Fibroblast of lung (primary cell): ENCODE measurements around the gene USP5. TPM values are rescaled to one million over a fixed set of nuclear protein-coding genes. Genes with fewer than 3 reads are reported as not detected.

Experiments used
- DNase-seq, 2 donors: peaks; one replicate each; pipeline versions ENCODE4 v3.0.0 to v3.0.0-alpha.2; 2010; ENCODE audit warnings: low read depth in 2 of 2
- H2AFZ ChIP-seq: 2 replicates; pipeline ENCODE4 v1.5.1; 2012; ENCODE audit warnings: low read length, control low read depth, inconsistent platforms
- H3K27ac ChIP-seq: 2 replicates; pipeline ENCODE4 v1.5.1; 2011; ENCODE audit warnings: low read length, control low read depth; ENCODE audit not compliant: insufficient read depth
- H3K27me3 ChIP-seq: 2 replicates; pipeline ENCODE4 v1.5.1; 2011; ENCODE audit warnings: mild to moderate bottlenecking, low read length; ENCODE audit not compliant: control insufficient read depth, insufficient read depth
- H3K36me3 ChIP-seq: 2 replicates; pipeline ENCODE4 v1.5.1; 2011; ENCODE audit warnings: low read length; ENCODE audit not compliant: control insufficient read depth, insufficient read depth
- H3K4me1 ChIP-seq: 2 replicates; pipeline ENCODE4 v1.5.1; 2011; ENCODE audit warnings: low read length; ENCODE audit not compliant: control insufficient read depth, insufficient read depth; ENCODE audit errors: extremely low read depth
- H3K4me2 ChIP-seq: 2 replicates; pipeline ENCODE4 v1.5.1; 2011; ENCODE audit warnings: low read length, control low read depth; ENCODE audit not compliant: insufficient read depth; ENCODE audit errors: extremely low read depth
- H3K4me3 ChIP-seq, 4 experiments: fragments of 200-600 bp in 1 of 4; sonication (generic) in 1 of 4; replicated peaks in 1 of 4; 2 replicates each; pipeline ENCODE4 v1.5.1; 2011 to 2016; ENCODE audit warnings: low read length in 4 of 4, low read depth in 3 of 4, mild to moderate bottlenecking in 3 of 4, control low read depth in 2 of 4, inconsistent platforms in 1 of 4, mixed read lengths in 1 of 4; ENCODE audit not compliant: insufficient read depth in 1 of 4; ENCODE audit errors: control extremely low read depth in 1 of 4
- H3K79me2 ChIP-seq: 2 replicates; pipeline ENCODE4 v1.5.1; 2012; ENCODE audit warnings: mild to moderate bottlenecking, low read length, inconsistent platforms; ENCODE audit not compliant: control insufficient read depth, insufficient read depth
- H3K9ac ChIP-seq: 2 replicates; pipeline ENCODE4 v1.5.1; 2011; ENCODE audit warnings: mild to moderate bottlenecking, low read length, control low read depth; ENCODE audit not compliant: insufficient read depth
- H3K9me3 ChIP-seq: 2 replicates; pipeline ENCODE4 v1.5.1; 2012; ENCODE audit warnings: low read depth, low read length; ENCODE audit not compliant: control insufficient read depth, insufficient read depth
- H4K20me1 ChIP-seq: 2 replicates; pipeline ENCODE4 v1.5.1; 2011; ENCODE audit warnings: low read length; ENCODE audit not compliant: control insufficient read depth, insufficient read depth; ENCODE audit errors: extremely low read depth
- EZH2 ChIP-seq: IDR thresholded peaks from 2 replicates; pipeline ENCODE4 v1.5.1; 2012; ENCODE audit warnings: low read length, control low read depth, mild to moderate bottlenecking; ENCODE audit errors: missing control alignments
- polyA plus RNA-seq, 2 donors: library from polyadenylated mRNA; depleted of rRNA in 1 of 2; stranded (reverse) in 1 of 2; unstranded in 1 of 2; fragments of >200 nt; gene quantifications; 2 replicates each; pipeline ENCODE4 v1.2.1, GENCODE V29; 2011 to 2012; ENCODE audit warnings: missing spikeins in 1 of 2
- total RNA-seq: library from RNA; depleted of rRNA; stranded (reverse); fragments of >200 nt; gene quantifications from 2 replicates; pipeline ENCODE4 v1.2.1, GENCODE V29; 2014
- TF ChIP-seq, protein P1 (sequence below), 2 donors: IDR thresholded peaks in 1 of 2; conservative IDR thresholded peaks in 1 of 2; 1 replicate in 1 of 2; 2 replicates in 1 of 2; pipeline ENCODE4 v1.5.1; 2011 to 2012; ENCODE audit warnings: low read length in 2 of 2, control low read depth in 1 of 2, inconsistent platforms in 1 of 2, low read depth in 1 of 2, mild to moderate bottlenecking in 1 of 2

Gene USP5
- total and polyA plus RNA-seq, 2 donors (not counting 1 experiment from before 2014, with no cell fraction given) = 42.2 to 69.9 TPM

DNA sequence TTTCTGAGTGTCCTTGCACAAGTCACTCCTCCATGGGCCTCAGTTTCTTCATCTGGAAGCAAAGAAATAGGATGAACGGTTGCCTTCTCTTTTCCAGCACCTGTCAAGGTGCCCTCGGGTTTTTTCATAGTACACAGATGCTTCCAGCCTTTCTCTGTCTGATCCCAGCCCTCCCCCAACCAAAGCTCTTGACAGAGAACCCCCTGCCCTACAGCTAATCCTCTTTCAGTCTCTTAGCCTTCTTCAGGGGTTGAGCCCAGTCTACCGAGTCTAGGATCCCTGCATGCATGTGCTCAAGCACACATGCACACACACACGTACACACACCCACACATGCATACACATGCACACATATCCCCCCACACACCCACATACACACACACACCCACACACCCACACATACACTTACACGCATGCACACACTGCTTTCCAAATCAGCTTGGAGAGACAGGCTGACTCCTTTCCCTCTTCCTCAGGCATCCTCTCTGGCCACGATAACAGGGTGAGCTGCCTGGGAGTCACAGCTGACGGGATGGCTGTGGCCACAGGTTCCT lies 5.6 kb upstream of the USP5 start:
- Histone ChIP-seq H3K4me1 (peaks cover 5% of the 10 kb centered on the region), H3K79me2 (peaks cover 23% of the 10 kb centered on the region), H3K27ac (no peak overlapping the region), H4K20me1 (no peaks in the 10 kb centered on the region), H3K9me3 (no peaks in the 10 kb centered on the region), H3K4me2 (no peak overlapping the region), H3K36me3 (peaks cover 35% of the 10 kb centered on the region), H3K4me3 (no peak overlapping the region), H3K27me3 (no peaks in the 10 kb centered on the region), H3K9ac (no peak overlapping the region), H2AFZ (no peak overlapping the region)
- no peak for DNase-seq
- TF ChIP-seq EZH2 = no peak
- TF ChIP-seq, protein P1, sequence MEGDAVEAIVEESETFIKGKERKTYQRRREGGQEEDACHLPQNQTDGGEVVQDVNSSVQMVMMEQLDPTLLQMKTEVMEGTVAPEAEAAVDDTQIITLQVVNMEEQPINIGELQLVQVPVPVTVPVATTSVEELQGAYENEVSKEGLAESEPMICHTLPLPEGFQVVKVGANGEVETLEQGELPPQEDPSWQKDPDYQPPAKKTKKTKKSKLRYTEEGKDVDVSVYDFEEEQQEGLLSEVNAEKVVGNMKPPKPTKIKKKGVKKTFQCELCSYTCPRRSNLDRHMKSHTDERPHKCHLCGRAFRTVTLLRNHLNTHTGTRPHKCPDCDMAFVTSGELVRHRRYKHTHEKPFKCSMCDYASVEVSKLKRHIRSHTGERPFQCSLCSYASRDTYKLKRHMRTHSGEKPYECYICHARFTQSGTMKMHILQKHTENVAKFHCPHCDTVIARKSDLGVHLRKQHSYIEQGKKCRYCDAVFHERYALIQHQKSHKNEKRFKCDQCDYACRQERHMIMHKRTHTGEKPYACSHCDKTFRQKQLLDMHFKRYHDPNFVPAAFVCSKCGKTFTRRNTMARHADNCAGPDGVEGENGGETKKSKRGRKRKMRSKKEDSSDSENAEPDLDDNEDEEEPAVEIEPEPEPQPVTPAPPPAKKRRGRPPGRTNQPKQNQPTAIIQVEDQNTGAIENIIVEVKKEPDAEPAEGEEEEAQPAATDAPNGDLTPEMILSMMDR (conservative IDR thresholded peaks at IDR 0.05 in 1 of 2, IDR thresholded peaks at IDR 0.05 in 1 of 2; ENCODE audit: low read depth in 1 of 2, low read length in 2 of 2) = no peak

DNA sequence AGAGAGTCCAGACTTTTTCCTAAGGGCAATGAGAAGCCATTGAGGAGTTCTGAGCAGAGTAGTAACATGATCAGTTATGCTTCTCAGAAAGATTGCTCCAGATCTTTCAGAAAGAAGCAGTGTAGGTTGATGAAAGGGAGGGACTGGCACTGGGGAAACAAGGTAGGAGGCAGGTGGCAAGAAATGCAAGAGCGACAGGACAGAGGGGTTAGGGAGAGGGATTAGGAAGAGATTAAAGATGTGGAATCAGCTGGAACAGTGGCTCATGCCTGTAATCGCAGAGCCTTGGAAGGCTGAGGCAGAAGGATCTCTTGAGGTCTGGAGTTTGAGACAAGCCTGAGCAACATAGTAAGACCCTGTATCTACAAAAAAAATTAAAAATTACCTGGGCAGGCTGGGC lies 4.3 kb upstream of the USP5 start:
- no peak overlapping the region for H3K4me3 ChIP-seq
- no peaks in the 10 kb centered on the region for H3K9me3 ChIP-seq
- peaks cover 5% of the 10 kb centered on the region for H3K4me1 ChIP-seq
- peaks cover 23% of the 10 kb centered on the region for H3K79me2 ChIP-seq
- H4K20me1 ChIP-seq = no peaks in the 10 kb centered on the region
- H3K36me3 ChIP-seq = peaks cover 32% of the 10 kb centered on the region
- H3K27ac ChIP-seq = no peak overlapping the region
- no peaks in the 10 kb centered on the region for H3K27me3 ChIP-seq
- TF ChIP-seq, protein P1 (conservative IDR thresholded peaks at IDR 0.05 in 1 of 2, IDR thresholded peaks at IDR 0.05 in 1 of 2; ENCODE audit: low read depth in 1 of 2, low read length in 2 of 2) = no peak
- no peak for TF ChIP-seq EZH2
- no peak for DNase-seq
- no peak overlapping the region for H2AFZ ChIP-seq
- no peak overlapping the region for H3K4me2 ChIP-seq
- H3K9ac ChIP-seq = no peak overlapping the region

DNA sequence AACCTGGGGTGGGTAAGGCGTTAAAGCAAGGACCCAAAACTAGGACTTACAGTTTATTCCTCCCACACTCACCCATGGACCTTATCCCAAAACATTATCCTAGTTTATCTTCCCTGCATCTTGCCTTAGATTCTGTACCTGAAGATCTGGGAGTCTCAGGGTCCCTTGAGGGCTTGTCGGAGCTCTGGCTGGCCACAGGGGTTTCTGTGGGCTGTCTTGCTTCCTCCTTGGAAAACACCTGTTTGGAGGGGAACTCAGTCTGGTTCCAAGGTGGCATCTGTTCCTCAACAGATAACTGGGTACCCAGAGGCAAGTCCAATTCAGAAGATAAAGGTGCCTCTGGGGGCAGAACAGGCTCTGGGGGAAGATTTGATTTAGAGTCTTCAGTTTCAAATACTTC lies 2.5 kb upstream of the USP5 start:
- peaks cover 39% of the 10 kb centered on the region for H3K79me2 ChIP-seq
- no peak overlapping the region for H3K9ac ChIP-seq
- no peaks in the 10 kb centered on the region for H3K27me3 ChIP-seq
- H3K9me3 ChIP-seq = no peaks in the 10 kb centered on the region
- peaks cover 17% of the 10 kb centered on the region for H3K4me1 ChIP-seq
- H3K27ac ChIP-seq = no peak overlapping the region
- H2AFZ ChIP-seq = no peak overlapping the region
- no peaks in the 10 kb centered on the region for H4K20me1 ChIP-seq
- no peak overlapping the region for H3K4me3 ChIP-seq
- H3K4me2 ChIP-seq = no peak overlapping the region
- no peak for DNase-seq
- H3K36me3 ChIP-seq = peaks cover 26% of the 10 kb centered on the region
- TF ChIP-seq EZH2 = no peak
- TF ChIP-seq, protein P1 (conservative IDR thresholded peaks at IDR 0.05 in 1 of 2, IDR thresholded peaks at IDR 0.05 in 1 of 2; ENCODE audit: low read depth in 1 of 2, low read length in 2 of 2) = no peak
